ENCODE results near the gene FGD3.
A peak's percentile ranks its signal among the peaks of the same experiment; 100 is the strongest.

The FGD3 gene

GRCh38 chr9:93077367-93077766 lies 130.0 kb downstream of the FGD3 start:
- H3K27me3 Mint-ChIP-seq = no peaks in the 10 kb centered on the region
- no peaks in the 10 kb centered on the region for H3K9me3 Mint-ChIP-seq
- H3K36me3 Mint-ChIP-seq = peaks cover 28% of the 10 kb centered on the region
- H3K27ac Mint-ChIP-seq = peak overlapping the region; percentile 5
- peaks cover 12% of the 10 kb centered on the region for H3K4me1 Mint-ChIP-seq
- ATAC-seq (ENCODE audit: low read depth) (no peak), DNase-seq (ENCODE audit: low spot score in 2 of 2) (no peak)
- no peak overlapping the region for H3K4me3 Mint-ChIP-seq

- Mint-ChIP-seq H3K27me3 (no peaks in the 10 kb centered on the region), H3K4me1 (peaks cover 9% of the 10 kb centered on the region), H3K9me3 (no peaks in the 10 kb centered on the region), H3K4me3 (no peak overlapping the region), H3K36me3 (peaks cover 28% of the 10 kb centered on the region), H3K27ac (peak overlapping the region; percentile 5)
- no peak for DNase-seq (ENCODE audit: low spot score in 2 of 2)
- ATAC-seq (ENCODE audit: low read depth) = no peak
These were observed 130.5 kb downstream of the FGD3 start for GRCh38 chr9:93077811-93078210.

GRCh38 chr9:93079371-93079770 lies 132.0 kb downstream of the FGD3 start:
- H3K27me3 Mint-ChIP-seq = no peaks in the 10 kb centered on the region
- peaks cover 34% of the 10 kb centered on the region for H3K36me3 Mint-ChIP-seq
- H3K4me1 Mint-ChIP-seq = peaks cover 10% of the 10 kb centered on the region
- H3K4me3 Mint-ChIP-seq = no peak overlapping the region
- H3K27ac Mint-ChIP-seq = no peak overlapping the region
- DNase-seq (ENCODE audit: low spot score in 2 of 2) (no peak), ATAC-seq (ENCODE audit: low read depth) (no peak)
- no peaks in the 10 kb centered on the region for H3K9me3 Mint-ChIP-seq

- DNase-seq (ENCODE audit: low spot score in 2 of 2) (no peak), ATAC-seq (ENCODE audit: low read depth) (no peak)
- Mint-ChIP-seq H3K27ac (no peak overlapping the region), H3K9me3 (no peaks in the 10 kb centered on the region), H3K4me1 (peaks cover 7% of the 10 kb centered on the region), H3K4me3 (no peak overlapping the region), H3K27me3 (no peaks in the 10 kb centered on the region), H3K36me3 (peaks cover 31% of the 10 kb centered on the region)
These were observed 133.1 kb downstream of the FGD3 start for GRCh38 chr9:93080406-93080805.

- ATAC-seq (ENCODE audit: low read depth) (no peak), DNase-seq (ENCODE audit: low spot score in 2 of 2) (no peak)
- no peaks in the 10 kb centered on the region for H3K27me3 Mint-ChIP-seq
- H3K4me1 Mint-ChIP-seq = peaks cover 6% of the 10 kb centered on the region
- no peak overlapping the region for H3K4me3 Mint-ChIP-seq
- H3K27ac Mint-ChIP-seq = no peak overlapping the region
- no peaks in the 10 kb centered on the region for H3K9me3 Mint-ChIP-seq
- peaks cover 35% of the 10 kb centered on the region for H3K36me3 Mint-ChIP-seq
These were observed 133.8 kb downstream of the FGD3 start for GRCh38 chr9:93081081-93081529.

- Mint-ChIP-seq H3K36me3 (peaks cover 39% of the 10 kb centered on the region), H3K27ac (no peak overlapping the region), H3K9me3 (no peaks in the 10 kb centered on the region), H3K4me3 (no peak overlapping the region), H3K27me3 (no peaks in the 10 kb centered on the region), H3K4me1 (peaks cover 6% of the 10 kb centered on the region)
- ATAC-seq (ENCODE audit: low read depth) (no peak), DNase-seq (ENCODE audit: low spot score in 2 of 2) (no peak)
These were observed 134.6 kb downstream of the FGD3 start for GRCh38 chr9:93081931-93082330.

GRCh38 chr9:93082841-93083411 lies 135.6 kb downstream of the FGD3 start:
- Mint-ChIP-seq H3K27ac (no peak overlapping the region), H3K4me3 (no peak overlapping the region), H3K36me3 (peaks cover 34% of the 10 kb centered on the region)

GRCh38 chr9:93083592-93084470 lies 136.5 kb downstream of the FGD3 start:
- Mint-ChIP-seq H3K4me1 (peaks cover 6% of the 10 kb centered on the region), H3K36me3 (peaks cover 34% of the 10 kb centered on the region), H3K4me3 (no peak overlapping the region), H3K27ac (peak overlapping the region; percentile 83), H3K27me3 (no peaks in the 10 kb centered on the region), H3K9me3 (no peaks in the 10 kb centered on the region)
- ATAC-seq (ENCODE audit: low read depth) = no peak
- no peak for DNase-seq (ENCODE audit: low spot score in 2 of 2)

More at GRCh38 chr9:93082841-93083411, 135.6 kb downstream of the FGD3 start:
- Mint-ChIP-seq H3K27me3 (no peaks in the 10 kb centered on the region), H3K4me1 (peaks cover 6% of the 10 kb centered on the region), H3K9me3 (no peaks in the 10 kb centered on the region)
- DNase-seq (ENCODE audit: low spot score in 2 of 2) (no peak), ATAC-seq (ENCODE audit: low read depth) (no peak)

- ATAC-seq (ENCODE audit: low read depth) = no peak
- H3K4me3 Mint-ChIP-seq = no peak overlapping the region
- no peaks in the 10 kb centered on the region for H3K27me3 Mint-ChIP-seq
- peaks cover 8% of the 10 kb centered on the region for H3K4me1 Mint-ChIP-seq
- no peak for DNase-seq (ENCODE audit: low spot score in 2 of 2)
- peaks cover 34% of the 10 kb centered on the region for H3K36me3 Mint-ChIP-seq
- H3K27ac Mint-ChIP-seq = no peak overlapping the region
- H3K9me3 Mint-ChIP-seq = no peaks in the 10 kb centered on the region
These were observed 137.2 kb downstream of the FGD3 start for GRCh38 chr9:93084471-93084881.

GRCh38 chr9:93085676-93086075 lies 138.4 kb downstream of the FGD3 start:
- H3K4me3 Mint-ChIP-seq = no peak overlapping the region
- ATAC-seq (ENCODE audit: low read depth) = no peak
- H3K36me3 Mint-ChIP-seq = peaks cover 31% of the 10 kb centered on the region
- no peaks in the 10 kb centered on the region for H3K27me3 Mint-ChIP-seq
- H3K27ac Mint-ChIP-seq = no peak overlapping the region
- peaks cover 13% of the 10 kb centered on the region for H3K4me1 Mint-ChIP-seq
- no peak for DNase-seq (ENCODE audit: low spot score in 2 of 2)
- no peaks in the 10 kb centered on the region for H3K9me3 Mint-ChIP-seq

All from memory B cell (primary cell).